HepG2 (cell line): ENCODE results near the gene SLC6A6. TPM values are rescaled to one million over a fixed set of nuclear protein-coding genes. Genes with fewer than 3 reads are reported as not detected.

ENCODE experiments used
- ATAC-seq: fragments of 200-7000 bp; cut with Tn5 transposase; 3 replicates; pipeline ENCODE4 v1.9.1; 2020; ENCODE audit warnings: mild to moderate bottlenecking, moderate library complexity
- BruUV-seq: library from RNA; stranded (reverse); fragments of 400-500 nt; replicated peaks from 2 replicates; lab custom pipeline; 2021; lab: Mats Ljungman, UMichigan
- CTCF ChIA-PET: fragments of 300-600 bp; formaldehyde crosslinking; extraction: SDS; loops from one replicate; lab custom pipeline; 2021; ENCODE audit warnings: low total read pairs, inconsistent platforms, low intra/inter-chr PET ratio; lab: Yijun Ruan, JAX
- POLR2A ChIA-PET: fragments of 350-600 bp; sonication (Branson Sonifier 250); formaldehyde crosslinking; loops from one replicate; lab custom pipeline; 2020; ENCODE audit warnings: antibody characterized with exemption, inconsistent platforms; lab: Yijun Ruan, JAX
- DNase-seq: peaks from one replicate; pipeline ENCODE4 v3.0.0-alpha.2; 2015; ENCODE audit warnings: low spot score
- FAIRE-seq: peaks from 3 replicates; lab custom pipeline; 2011; peaks lifted over from hg19 to GRCh38; lab: Jason Lieb, UNC
- H2AFZ ChIP-seq: one replicate; pipeline ENCODE4 v1.6.1; 2011; ENCODE audit warnings: low read length, inconsistent platforms
- H3K27ac ChIP-seq: fragments of 300-600 bp; 3 replicates; pipeline ENCODE4 v1.8.0; 2011; ENCODE audit warnings: mixed run types, mild to moderate bottlenecking, mixed read lengths, low read length, inconsistent platforms; ENCODE audit not compliant: insufficient read depth; ENCODE audit errors: extremely low read length
- H3K27me3 ChIP-seq, 2 experiments: fragments of 200-600 bp in 1 of 2; 2 replicates in 1 of 2; 3 replicates in 1 of 2; pipeline versions ENCODE4 v1.6.0 to v1.8.0; 2011; ENCODE audit warnings: low read length in 2 of 2, mild to moderate bottlenecking in 2 of 2, moderate library complexity in 2 of 2, inconsistent platforms in 1 of 2; ENCODE audit not compliant: insufficient read depth in 2 of 2, control insufficient read depth in 1 of 2
- H3K36me3 ChIP-seq, 2 experiments: fragments of 200-600 bp in 1 of 2; replicated peaks in 1 of 2; 2 replicates in 1 of 2; 3 replicates in 1 of 2; pipeline versions ENCODE4 v1.5.1 to v1.8.0; 2011; ENCODE audit warnings: low read length in 2 of 2, inconsistent platforms in 1 of 2; ENCODE audit not compliant: insufficient read depth in 2 of 2, control insufficient read depth in 1 of 2
- H3K4me1 ChIP-seq: 2 replicates; pipeline ENCODE4 v1.5.1; 2012; ENCODE audit warnings: low read length, inconsistent platforms; ENCODE audit not compliant: insufficient read depth
- H3K4me2 ChIP-seq: 2 replicates; pipeline ENCODE4 v1.6.0; 2011; ENCODE audit warnings: low read depth, low read length, inconsistent platforms
- H3K4me3 ChIP-seq, 3 experiments: fragments of 200-600 bp in 1 of 3; sonication (generic), shearing (Covaris generic) in 1 of 3; replicated peaks in 1 of 3; 2 replicates each; pipeline ENCODE4 v1.5.1; 2011 to 2016; ENCODE audit warnings: low read length in 3 of 3, inconsistent platforms in 2 of 3, low read depth in 2 of 3, mild to moderate bottlenecking in 2 of 3, control low read depth in 1 of 3, mixed read lengths in 1 of 3; ENCODE audit not compliant: insufficient read depth in 1 of 3
- H3K79me2 ChIP-seq: one replicate; pipeline ENCODE4 v1.6.1; 2011; ENCODE audit warnings: low read length, inconsistent platforms; ENCODE audit not compliant: insufficient read depth
- H3K9ac ChIP-seq: 2 replicates; pipeline ENCODE4 v1.6.0; 2011; ENCODE audit warnings: mild to moderate bottlenecking, low read depth, low read length, inconsistent platforms; ENCODE audit not compliant: insufficient read depth
- H3K9me3 ChIP-seq: 2 replicates; pipeline ENCODE4 v1.5.1; 2012; ENCODE audit warnings: mild to moderate bottlenecking, low read length
- H4K20me1 ChIP-seq: 2 replicates; pipeline ENCODE4 v1.6.0; 2011; ENCODE audit warnings: inconsistent platforms, mild to moderate bottlenecking, low read length, moderate library complexity; ENCODE audit not compliant: insufficient read depth
- MEF2D ChIP-seq: sonication (generic); formaldehyde crosslinking; IDR thresholded peaks from 2 replicates; pipeline ENCODE4 v1.5.1; 2020; ENCODE audit warnings: mild to moderate bottlenecking, missing genetic modification reagents
- ZBTB2 ChIP-seq: sonication (generic); formaldehyde crosslinking; IDR thresholded peaks from 2 replicates; pipeline ENCODE4 v1.8.0; 2022; ENCODE audit warnings: low read depth, missing genetic modification reagents
- ZNF160 ChIP-seq: sonication (generic); formaldehyde crosslinking; IDR thresholded peaks from 2 replicates; pipeline ENCODE4 v1.8.0; 2022; ENCODE audit warnings: mild to moderate bottlenecking, inconsistent platforms, missing genetic modification reagents
- ZNF629 ChIP-seq: sonication (generic); formaldehyde crosslinking; conservative IDR thresholded peaks from 2 replicates; pipeline ENCODE4 v1.5.0; 2020; ENCODE audit warnings: missing genetic modification reagents
- WGBS: methylation state at CpG from one replicate; pipeline ENCODE4 v1.1.6; 2017; ENCODE audit warnings: low lambda C conversion rate; 5-methylcytosine and 5-hydroxymethylcytosine counted together
- in situ Hi-C: cut with HindIII; loops from 2 replicates; pipeline ENCODE4 v1.10.0; 2017; ENCODE audit warnings: low pct_unique_long_range_greater_than_20kb; ENCODE audit not compliant: extremely low pct_ligation_motif_present
- intact Hi-C: fragments of 100-400 bp; cut with micrococcal nuclease; formaldehyde crosslinking; loops from one replicate; pipeline ENCODE4 v1.10.0; 2022; ENCODE audit not compliant: unreplicated experiment
- polyA plus RNA-seq, 8 experiments: library from polyadenylated mRNA; depleted of rRNA in 3 of 8; stranded (reverse) in 7 of 8; unstranded in 1 of 8; fragments of >200 nt; fragmentation: Illumina TruSeq in 4 of 8; extraction: Trizol in 4 of 8; gene quantifications; 2 replicates each; pipeline versions ENCODE4 v1.2.1 to v1.2.3, GENCODE V29; 2011 to 2016; ENCODE audit warnings: low read depth in 4 of 8, missing spikeins in 1 of 8, mixed read lengths in 1 of 8; ENCODE audit not compliant: insufficient read depth in 1 of 8
- total RNA-seq, 5 experiments: library from RNA; depleted of rRNA; stranded (reverse); fragments of >200 nt; fragmentation: Illumina TruSeq; extraction: Trizol; gene quantifications; 2 replicates each; pipeline ENCODE4 v1.2.3, GENCODE V29; 2016; ENCODE audit warnings: low read depth in 1 of 5

SLC6A6 gene
- total and polyA plus RNA-seq, 2 of the 13 experiments (the other 11 are each of a cell fraction or from before 2014, with no cell fraction given), result 14.1 to 20.7 TPM

GRCh38 chr3:14461006-14461747, 58.8 kb downstream of the SLC6A6 start:
- intact Hi-C loops, result loop anchor here (1.0 kb wide), 2 partner anchors 59 to 200 kb away; partner anchors contain the start of gene SLC6A6
- POLR2A ChIA-PET, result no interaction called here

More at GRCh38 chr3:14461006-14461747, 58.8 kb downstream of the SLC6A6 start:
- TF ChIP-seq MEF2D (CRISPR knock-in tag), result no peak
- TF ChIP-seq ZBTB2, result no peak
- peak; percentile 50; the same call in 1 of the 2 replicates for TF ChIP-seq ZNF629 (CRISPR knock-in tag)
- TF ChIP-seq ZNF160 (CRISPR knock-in tag), result no peak
- Histone ChIP-seq H3K4me1 (no peaks in the 10 kb centered on the region), H3K4me2 (no peak overlapping the region), H3K79me2 (no peaks in the 10 kb centered on the region), H2AFZ (no peak overlapping the region), H3K9me3 (no peaks in the 10 kb centered on the region), H3K27ac (no peak overlapping the region), H3K4me3 (no peak overlapping the region), H3K9ac (no peak overlapping the region), H3K36me3 (peaks cover 11 to 23% of the 10 kb centered on the region in 2 experiments; a peak in 4 of 5 replicates), H3K27me3 (no peaks in the 10 kb centered on the region), H4K20me1 (no peaks in the 10 kb centered on the region)
- 86% methylated on average over 8 of the region's 13 CpGs for WGBS
- DNase-seq (no peak), ATAC-seq (peak; percentile 17; the same call in 2 of the 3 replicates), FAIRE-seq (no peak)
- CTCF ChIA-PET, result interaction anchor here (1.2 to 3.7 kb wide), 4 partner anchors 59 to 200 kb away, joined by 3 to 41 read pairs (median 9); partner anchors contain the start of gene SLC6A6
- in situ Hi-C loops, result loop anchor here (5.0 to 10.0 kb wide), 4 partner anchors 59 to 566 kb away; partner anchors contain the start of gene SLC6A6
- BruUV-seq, result no TSS peak
